Jurkat, Clone E6-1 (cell line): Measurements from ENCODE around the gene DNER.

Source experiments
- DNase-seq: peaks from one replicate; pipeline ENCODE4 v3.0.0-alpha.2; 2011; ENCODE audit warnings: low read depth, low spot score
- H3K4me3 ChIP-seq: 2 replicates; pipeline ENCODE4 v1.5.1; 2011; ENCODE audit warnings: mild to moderate bottlenecking, low read length, control low read depth, moderate library complexity

DNER gene

GRCh38 chr2:229429589-229429988 lies 284.8 kb downstream of the DNER start:
- no peak for DNase-seq
- no peak overlapping the region for H3K4me3 ChIP-seq

GRCh38 chr2:229426464-229426863 lies 287.9 kb downstream of the DNER start:
- DNase-seq: no peak
- H3K4me3 ChIP-seq: no peak overlapping the region

- DNase-seq: no peak
- no peak overlapping the region for H3K4me3 ChIP-seq
Observed at GRCh38 chr2:229425598-229425997, 288.8 kb downstream of the DNER start.

GRCh38 chr2:229422063-229422462 lies 292.3 kb downstream of the DNER start:
- H3K4me3 ChIP-seq: no peak overlapping the region
- no peak for DNase-seq

GRCh38 chr2:229419158-229419557 lies 295.2 kb downstream of the DNER start:
- no peak overlapping the region for H3K4me3 ChIP-seq
- DNase-seq: no peak

- H3K4me3 ChIP-seq: no peak overlapping the region
- DNase-seq: no peak
Observed at GRCh38 chr2:229417916-229418315, 296.4 kb downstream of the DNER start.

GRCh38 chr2:229417176-229417575 lies 297.2 kb downstream of the DNER start:
- no peak for DNase-seq
- no peak overlapping the region for H3K4me3 ChIP-seq

GRCh38 chr2:229416116-229416694 lies 298.1 kb downstream of the DNER start:
- no peak overlapping the region for H3K4me3 ChIP-seq
- no peak for DNase-seq

GRCh38 chr2:229414631-229415030 lies 299.7 kb downstream of the DNER start:
- no peak overlapping the region for H3K4me3 ChIP-seq
- no peak for DNase-seq

- no peak overlapping the region for H3K4me3 ChIP-seq
- DNase-seq: no peak
Observed at GRCh38 chr2:229412686-229413085, 301.7 kb downstream of the DNER start.

GRCh38 chr2:229410946-229411345 lies 303.4 kb downstream of the DNER start:
- no peak for DNase-seq

GRCh38 chr2:229410264-229410663 lies 304.1 kb downstream of the DNER start:
- DNase-seq: no peak
- H3K4me3 ChIP-seq: no peak overlapping the region

More at GRCh38 chr2:229410946-229411345, 303.4 kb downstream of the DNER start:
- no peak overlapping the region for H3K4me3 ChIP-seq

GRCh38 chr2:229409751-229410181 lies 304.6 kb downstream of the DNER start:
- H3K4me3 ChIP-seq: no peak overlapping the region

GRCh38 chr2:229408962-229409361 lies 305.4 kb downstream of the DNER start:
- no peak overlapping the region for H3K4me3 ChIP-seq
- no peak for DNase-seq

More at GRCh38 chr2:229409751-229410181, 304.6 kb downstream of the DNER start:
- DNase-seq: no peak

GRCh38 chr2:229408356-229408755 lies 306.0 kb downstream of the DNER start:
- DNase-seq: no peak
- H3K4me3 ChIP-seq: no peak overlapping the region

GRCh38 chr2:229407170-229407569 lies 307.2 kb downstream of the DNER start:
- no peak for DNase-seq
- H3K4me3 ChIP-seq: no peak overlapping the region

GRCh38 chr2:229405796-229406195 lies 308.6 kb downstream of the DNER start:
- H3K4me3 ChIP-seq: no peak overlapping the region
- DNase-seq: no peak

GRCh38 chr2:229403296-229403695 lies 311.1 kb downstream of the DNER start:
- no peak for DNase-seq
- no peak overlapping the region for H3K4me3 ChIP-seq

GRCh38 chr2:229401171-229401865 lies 313.0 kb downstream of the DNER start:
- DNase-seq: no peak
- no peak overlapping the region for H3K4me3 ChIP-seq

- no peak overlapping the region for H3K4me3 ChIP-seq
- DNase-seq: no peak
Observed at GRCh38 chr2:229393926-229394325, 320.4 kb downstream of the DNER start.

GRCh38 chr2:229392196-229392595 lies 322.2 kb downstream of the DNER start:
- H3K4me3 ChIP-seq: no peak overlapping the region
- DNase-seq: no peak
